Activated T-helper 1 cell treated with anti-CD3 and anti-CD28 coated beads, Interleukin-12 subunit alpha, Interleukin-12 subunit beta, Interleukin-2, Interleukin-4 antibody, amounts not matched to agents 30 ng/mL and 10 ng/mL and 1 ng/mL, durations not matched to agents 14 hours and 24 hours and 36 hours (primary cell): ENCODE data around the gene KLK13. TPM values are rescaled to one million over a fixed set of nuclear protein-coding genes. Genes with fewer than 3 reads are reported as not detected.

ENCODE experiments used
- total RNA-seq: library from RNA; stranded (reverse); gene quantifications from 2 replicates; pipeline ENCODE4 v1.2.3, GENCODE V29; 2022

KLK13 gene
- total RNA-seq, 1 donor from 2014 or later, result not detected

Other genes starting within 250 kb of the KLK13 start
- 2.5 and 3.4 TPM in 2 replicates for gene KLK1, start 241.3 kb downstream of the KLK13 start, total RNA-seq
- gene KLK15, start 231.5 kb downstream of the KLK13 start, total RNA-seq, result not detected in 2 replicates
- gene KLK3, start 210.2 kb downstream of the KLK13 start, total RNA-seq, result not detected in 2 replicates
- gene KLK2, start 191.7 kb downstream of the KLK13 start, total RNA-seq, result not detected in 2 replicates
- not detected in 2 replicates for gene KLK4, start 153.7 kb downstream of the KLK13 start, total RNA-seq
- gene KLK5, start 112.1 kb downstream of the KLK13 start, total RNA-seq, result not detected in 2 replicates
- gene KLK6, start 95.5 kb downstream of the KLK13 start, total RNA-seq, result not detected in 2 replicates
- not detected in 2 replicates for gene KLK7, start 81.2 kb downstream of the KLK13 start, total RNA-seq
- gene KLK8, start 63.5 kb downstream of the KLK13 start, total RNA-seq, result not detected in 2 replicates
- not detected in 2 replicates for gene KLK10, start 45.4 kb downstream of the KLK13 start, total RNA-seq
- not detected in 2 replicates for gene KLK11, start 38.5 kb downstream of the KLK13 start, total RNA-seq
- gene KLK12, start 30.1 kb downstream of the KLK13 start, total RNA-seq, result not detected in 2 replicates
- 0.64 and 1.2 TPM in 2 replicates for gene KLK14, start 17.8 kb upstream of the KLK13 start, total RNA-seq
- gene CTU1, start 43.3 kb upstream of the KLK13 start, total RNA-seq, result 12.5 and 14.0 TPM in 2 replicates
- gene SIGLEC9, start 59.8 kb upstream of the KLK13 start, total RNA-seq, result 0.29 and 0.42 TPM in 2 replicates
- gene SIGLEC7, start 77.2 kb upstream of the KLK13 start, total RNA-seq, result not detected in 2 replicates
- gene CD33, start 160.0 kb upstream of the KLK13 start, total RNA-seq, result 6.3 and 6.8 TPM in 2 replicates
- not detected in 2 replicates for gene SIGLECL1, start 186.0 kb upstream of the KLK13 start, total RNA-seq
- 1.2 and 1.3 TPM in 2 replicates for gene IGLON5, start 246.6 kb upstream of the KLK13 start, total RNA-seq